ENCODE results near the gene CCDC12. TPM values are rescaled to one million over a fixed set of nuclear protein-coding genes. Genes with fewer than 3 reads are reported as not detected.

CCDC12 gene
- total and polyA plus RNA-seq, 4 donors: 34.2 to 129 (median 70.0) TPM

DNA sequence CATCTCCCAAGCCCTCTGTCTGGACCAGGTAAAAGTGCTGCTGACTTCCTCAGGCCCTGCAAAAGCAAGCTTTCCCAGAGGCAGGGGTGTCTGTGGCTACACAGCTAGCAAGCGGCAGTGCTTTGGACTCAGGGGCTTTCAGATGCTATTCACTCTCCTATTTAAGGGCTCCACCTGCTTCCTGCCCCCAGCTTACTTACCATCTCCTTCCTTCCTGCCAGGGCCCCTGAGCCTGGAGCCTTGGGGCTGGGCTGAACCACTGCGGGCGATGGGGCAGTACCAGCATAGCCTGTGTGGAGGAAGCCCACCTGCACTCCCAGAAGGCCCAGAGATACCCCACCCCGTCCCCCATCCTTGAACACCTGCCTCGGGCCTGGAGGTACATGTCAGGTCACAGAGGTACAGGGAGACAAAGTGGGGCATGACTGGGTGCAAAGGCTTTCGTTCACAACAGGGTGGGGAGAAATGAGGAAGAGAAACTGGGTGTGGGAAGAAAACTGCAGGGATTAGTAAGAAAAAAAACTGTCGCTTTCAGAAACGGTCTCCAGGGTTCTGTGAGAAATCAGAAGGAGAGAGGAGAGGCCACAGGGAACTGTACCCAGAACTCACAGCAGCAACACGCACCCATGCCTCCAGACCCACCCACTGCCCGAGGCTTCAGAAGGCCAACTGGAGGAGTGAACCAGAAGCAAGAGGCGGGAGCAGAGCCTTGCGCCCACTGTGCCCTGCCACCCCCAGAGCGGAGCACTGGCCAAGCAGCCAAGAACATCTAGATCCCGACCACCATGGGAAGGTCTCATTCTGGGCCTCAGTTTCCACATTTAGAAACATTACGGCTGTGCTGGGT is 49.5 kb downstream of the CCDC12 start:
- Histone ChIP-seq H3K36me3 (ENCODE audit: control insufficient read depth in 4 of 4, insufficient read depth in 4 of 4, low read length in 4 of 4) (peaks cover 4 to 39% (median 26%) of the 10 kb centered on the region in 4 donors), H3K27me3 (ENCODE audit: control insufficient read depth in 3 of 3, insufficient read depth in 3 of 3, low read length in 2 of 3) (no peaks in the 10 kb centered on the region), H3K4me3 (no peak overlapping the region), H3K4me1 (ENCODE audit: control insufficient read depth in 5 of 5, insufficient read depth in 5 of 5, low read length in 5 of 5) (peaks cover under 1 to 39% (median 19%) of the 10 kb centered on the region in 5 donors), H3K9me3 (ENCODE audit: control insufficient read depth in 4 of 4, insufficient read depth in 3 of 4, low read length in 3 of 4) (no peaks in the 10 kb centered on the region), H3K9ac (ENCODE audit: insufficient read depth in 1 of 2, low read length in 2 of 2) (no peak overlapping the region), H3K27ac (ENCODE audit: low read depth in 1 of 2, low read length in 1 of 2) (peak overlapping the region; percentile 82 to 83)
- TF ChIP-seq CTCF (IDR thresholded peaks at IDR 0.05; ENCODE audit: control extremely low read depth, extremely low read depth): no peak
- DNase-seq (peak in 1 of 3 donors; percentile 7), ATAC-seq (ENCODE audit: insufficient read depth, low FRiP score) (no peak)
- 31 to 61% methylated on average over 14 to 15 of the region's 15 CpGs for WGBS, 2 donors

- Histone ChIP-seq H3K27me3 (ENCODE audit: control insufficient read depth in 3 of 3, insufficient read depth in 3 of 3, low read length in 2 of 3) (no peaks in the 10 kb centered on the region), H3K9ac (ENCODE audit: insufficient read depth in 1 of 2, low read length in 2 of 2) (no peak overlapping the region), H3K4me1 (ENCODE audit: control insufficient read depth in 5 of 5, insufficient read depth in 5 of 5, low read length in 5 of 5) (peaks cover 0 to 36% (median 13%) of the 10 kb centered on the region in 5 donors), H3K36me3 (ENCODE audit: control insufficient read depth in 4 of 4, insufficient read depth in 4 of 4, low read length in 4 of 4) (peaks cover 4 to 45% (median 31%) of the 10 kb centered on the region in 4 donors), H3K9me3 (ENCODE audit: control insufficient read depth in 4 of 4, insufficient read depth in 3 of 4, low read length in 3 of 4) (no peaks in the 10 kb centered on the region), H3K27ac (ENCODE audit: low read depth in 1 of 2, low read length in 1 of 2) (peak overlapping the region; percentile 82 to 83), H3K4me3 (no peak overlapping the region)
- no peak for TF ChIP-seq CTCF (IDR thresholded peaks at IDR 0.05; ENCODE audit: control extremely low read depth, extremely low read depth)
- peak in 1 of 3 donors; percentile 8 for DNase-seq
- no peak for ATAC-seq (ENCODE audit: insufficient read depth, low FRiP score)
- WGBS, 2 donors: 60 to 80% methylated on average over 6 of the region's 6 CpGs
Measured at GRCh38 chr3:46926447-46926846, 50.1 kb downstream of the CCDC12 start.

- no peak for TF ChIP-seq CTCF (IDR thresholded peaks at IDR 0.05; ENCODE audit: control extremely low read depth, extremely low read depth)
- Histone ChIP-seq H3K4me3 (no peak overlapping the region), H3K4me1 (ENCODE audit: control insufficient read depth in 5 of 5, insufficient read depth in 5 of 5, low read length in 5 of 5) (peaks cover 0 to 34% (median 8%) of the 10 kb centered on the region in 5 donors), H3K9me3 (ENCODE audit: control insufficient read depth in 4 of 4, insufficient read depth in 3 of 4, low read length in 3 of 4) (no peaks in the 10 kb centered on the region), H3K27me3 (ENCODE audit: control insufficient read depth in 3 of 3, insufficient read depth in 3 of 3, low read length in 2 of 3) (no peaks in the 10 kb centered on the region), H3K27ac (ENCODE audit: low read depth in 1 of 2, low read length in 1 of 2) (peak overlapping the region; percentile 82 to 83), H3K36me3 (ENCODE audit: control insufficient read depth in 4 of 4, insufficient read depth in 4 of 4, low read length in 4 of 4) (peaks cover 4 to 49% (median 35%) of the 10 kb centered on the region in 4 donors), H3K9ac (ENCODE audit: insufficient read depth in 1 of 2, low read length in 2 of 2) (peak overlapping the region in 1 of 2 donors; percentile 11)
- DNase-seq (peak in 2 of 3 donors; percentile 4 to 35), ATAC-seq (ENCODE audit: insufficient read depth, low FRiP score) (peak; percentile 24)
- 60 to 64% methylated on average over 6 of the region's 6 CpGs for whole genome bisulfite sequencing, 2 donors
Measured at GRCh38 chr3:46926039-46926438, 50.5 kb downstream of the CCDC12 start.
